GM21737 (cell line): ENCODE results near the gene MYH11.

Experiments used
- ATAC-seq: cut with Tn5 transposase; IDR thresholded peaks from one replicate; pipeline ENCODE4 v1.9.1; 2021; ENCODE audit warnings: mild to moderate bottlenecking, moderate library complexity; ENCODE audit not compliant: unreplicated experiment

The MYH11 gene

GRCh38 chr16:15779664-15780351, 77.0 kb downstream of the MYH11 start:
- no peak for ATAC-seq

GRCh38 chr16:15778999-15779614, 77.7 kb downstream of the MYH11 start:
- ATAC-seq = no peak

GRCh38 chr16:15778204-15778743, 78.6 kb downstream of the MYH11 start:
- no peak for ATAC-seq

- no peak for ATAC-seq
Measured at GRCh38 chr16:15777533-15778203, 79.2 kb downstream of the MYH11 start.

GRCh38 chr16:15776572-15776971, 80.3 kb downstream of the MYH11 start:
- no peak for ATAC-seq

GRCh38 chr16:15775663-15776304, 81.0 kb downstream of the MYH11 start:
- no peak for ATAC-seq

GRCh38 chr16:15775209-15775608, 81.6 kb downstream of the MYH11 start:
- no peak for ATAC-seq

GRCh38 chr16:15773968-15774367, 82.9 kb downstream of the MYH11 start:
- ATAC-seq = no peak

- ATAC-seq = no peak
Measured at GRCh38 chr16:15772579-15773293, 84.1 kb downstream of the MYH11 start.

GRCh38 chr16:15771694-15772093, 85.1 kb downstream of the MYH11 start:
- no peak for ATAC-seq

- no peak for ATAC-seq
Measured at GRCh38 chr16:15770512-15770911, 86.3 kb downstream of the MYH11 start.

- ATAC-seq = no peak
Measured at GRCh38 chr16:15770107-15770506, 86.7 kb downstream of the MYH11 start.

- ATAC-seq = no peak
Measured at GRCh38 chr16:15769239-15769638, 87.6 kb downstream of the MYH11 start.

GRCh38 chr16:15768201-15768600, 88.6 kb downstream of the MYH11 start:
- ATAC-seq = no peak

GRCh38 chr16:15766918-15767317, 89.9 kb downstream of the MYH11 start:
- ATAC-seq = no peak

GRCh38 chr16:15765880-15766279, 90.9 kb downstream of the MYH11 start:
- ATAC-seq = peak; percentile 76

- ATAC-seq = no peak
Measured at GRCh38 chr16:15765116-15765515, 91.7 kb downstream of the MYH11 start.

- no peak for ATAC-seq
Measured at GRCh38 chr16:15764112-15764511, 92.7 kb downstream of the MYH11 start.

GRCh38 chr16:15760129-15760528, 96.7 kb downstream of the MYH11 start:
- no peak for ATAC-seq

- no peak for ATAC-seq
Measured at GRCh38 chr16:15759070-15759469, 97.8 kb downstream of the MYH11 start.
